BLaER1 (cell line): ENCODE results near the gene LRP3.

ENCODE experiments used
- H3K27ac ChIP-seq: shearing (Covaris generic); formaldehyde crosslinking; 2 replicates; pipeline ENCODE4 v1.8.1; 2022
- H3K27me3 ChIP-seq: shearing (Covaris generic); formaldehyde crosslinking; 2 replicates; pipeline ENCODE4 v1.8.1; 2022
- H3K36me3 ChIP-seq: shearing (Covaris generic); formaldehyde crosslinking; 2 replicates; pipeline ENCODE4 v1.8.1; 2022
- H3K4me1 ChIP-seq: shearing (Covaris generic); formaldehyde crosslinking; 2 replicates; pipeline ENCODE4 v1.8.1; 2022
- H3K4me2 ChIP-seq: shearing (Covaris generic); formaldehyde crosslinking; 2 replicates; pipeline ENCODE4 v1.8.1; 2022
- H3K4me3 ChIP-seq: shearing (Covaris generic); formaldehyde crosslinking; 2 replicates; pipeline ENCODE4 v1.8.1; 2022
- H3K9ac ChIP-seq: shearing (Covaris generic); formaldehyde crosslinking; 2 replicates; pipeline ENCODE4 v1.8.1; 2022
- H3K9me3 ChIP-seq: shearing (Covaris generic); formaldehyde crosslinking; 2 replicates; pipeline ENCODE4 v1.8.1; 2022
- H4K20me1 ChIP-seq: shearing (Covaris generic); formaldehyde crosslinking; 2 replicates; pipeline ENCODE4 v1.8.1; 2022
- Cebpa-rat ChIP-seq: shearing (Covaris generic); IDR thresholded peaks from 2 replicates; pipeline ENCODE4 v1.8.1; 2022

Gene LRP3

GRCh38 chr19:33234092-33234491, 40.0 kb downstream of the LRP3 start:
- no peak overlapping the region for H3K4me3 ChIP-seq
- no peak overlapping the region for H3K27ac ChIP-seq
- H3K9me3 ChIP-seq: peaks cover 2% of the 10 kb centered on the region
- H4K20me1 ChIP-seq: no peaks in the 10 kb centered on the region
- H3K9ac ChIP-seq: no peak overlapping the region
- no peaks in the 10 kb centered on the region for H3K36me3 ChIP-seq
- TF ChIP-seq Cebpa-rat: no peak
- peaks cover 3% of the 10 kb centered on the region; the same call in 1 of the 2 replicates for H3K4me1 ChIP-seq
- no peak overlapping the region for H3K4me2 ChIP-seq
- H3K27me3 ChIP-seq: no peaks in the 10 kb centered on the region

- Histone ChIP-seq H3K9ac (no peak overlapping the region), H3K36me3 (no peaks in the 10 kb centered on the region), H3K27ac (no peak overlapping the region), H3K9me3 (no peaks in the 10 kb centered on the region), H3K27me3 (no peaks in the 10 kb centered on the region), H3K4me1 (peaks cover 9% of the 10 kb centered on the region; the same call in 1 of the 2 replicates), H3K4me2 (no peak overlapping the region), H3K4me3 (no peak overlapping the region), H4K20me1 (no peaks in the 10 kb centered on the region)
- no peak for TF ChIP-seq Cebpa-rat
These were observed 40.6 kb downstream of the LRP3 start for GRCh38 chr19:33234736-33235135.

DNA sequence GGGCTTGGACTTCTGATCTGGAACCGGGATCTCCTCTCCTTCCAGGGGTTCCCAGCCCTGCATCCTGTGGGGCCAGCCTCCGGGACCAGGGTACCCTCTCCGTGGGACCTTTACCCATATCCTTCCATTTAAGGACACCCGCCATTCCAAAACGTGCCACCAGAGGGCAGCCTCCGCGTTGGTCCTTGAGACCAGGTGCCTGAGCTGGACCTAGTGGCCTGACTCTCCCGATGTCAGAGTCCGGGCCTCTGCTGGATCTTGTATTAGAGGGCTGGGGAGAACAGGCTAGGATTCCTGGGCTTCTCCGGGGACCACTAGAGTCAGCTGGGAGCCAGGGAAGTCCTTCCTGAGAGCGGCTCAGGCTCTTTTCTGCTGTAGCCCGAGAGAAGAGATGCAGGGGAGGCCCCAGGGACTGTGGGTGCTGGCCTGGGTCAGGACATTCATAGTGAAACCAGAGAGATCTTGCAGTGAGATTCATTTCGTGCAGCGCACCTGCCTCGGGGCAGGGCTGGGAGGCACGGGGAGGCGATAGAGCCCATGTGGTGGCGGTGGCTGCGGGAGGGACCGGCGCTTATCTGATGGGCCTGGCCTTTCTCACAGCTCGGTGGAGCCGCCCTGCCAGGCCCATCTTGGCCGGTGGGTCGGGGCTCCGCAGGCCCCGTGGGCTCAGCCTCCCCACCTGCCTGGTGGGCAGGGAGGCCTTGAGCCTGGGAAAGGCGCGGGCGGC, 41.3 kb downstream of the LRP3 start:
- Histone ChIP-seq H3K27ac (no peak overlapping the region), H3K27me3 (no peaks in the 10 kb centered on the region), H3K4me2 (no peak overlapping the region), H3K4me3 (no peak overlapping the region), H3K36me3 (no peaks in the 10 kb centered on the region), H3K4me1 (peaks cover 9% of the 10 kb centered on the region; the same call in 1 of the 2 replicates), H4K20me1 (no peaks in the 10 kb centered on the region), H3K9ac (no peak overlapping the region), H3K9me3 (no peaks in the 10 kb centered on the region)
- TF ChIP-seq Cebpa-rat: no peak

- H3K4me3 ChIP-seq: no peak overlapping the region
- H3K9ac ChIP-seq: no peak overlapping the region
- no peak overlapping the region for H3K27ac ChIP-seq
- peaks cover 9% of the 10 kb centered on the region; the same call in 1 of the 2 replicates for H3K4me1 ChIP-seq
- H3K27me3 ChIP-seq: no peaks in the 10 kb centered on the region
- H3K4me2 ChIP-seq: no peak overlapping the region
- no peaks in the 10 kb centered on the region for H4K20me1 ChIP-seq
- H3K9me3 ChIP-seq: no peaks in the 10 kb centered on the region
- no peaks in the 10 kb centered on the region for H3K36me3 ChIP-seq
- no peak for TF ChIP-seq Cebpa-rat
These were observed 41.8 kb downstream of the LRP3 start for GRCh38 chr19:33235996-33236350.

DNA sequence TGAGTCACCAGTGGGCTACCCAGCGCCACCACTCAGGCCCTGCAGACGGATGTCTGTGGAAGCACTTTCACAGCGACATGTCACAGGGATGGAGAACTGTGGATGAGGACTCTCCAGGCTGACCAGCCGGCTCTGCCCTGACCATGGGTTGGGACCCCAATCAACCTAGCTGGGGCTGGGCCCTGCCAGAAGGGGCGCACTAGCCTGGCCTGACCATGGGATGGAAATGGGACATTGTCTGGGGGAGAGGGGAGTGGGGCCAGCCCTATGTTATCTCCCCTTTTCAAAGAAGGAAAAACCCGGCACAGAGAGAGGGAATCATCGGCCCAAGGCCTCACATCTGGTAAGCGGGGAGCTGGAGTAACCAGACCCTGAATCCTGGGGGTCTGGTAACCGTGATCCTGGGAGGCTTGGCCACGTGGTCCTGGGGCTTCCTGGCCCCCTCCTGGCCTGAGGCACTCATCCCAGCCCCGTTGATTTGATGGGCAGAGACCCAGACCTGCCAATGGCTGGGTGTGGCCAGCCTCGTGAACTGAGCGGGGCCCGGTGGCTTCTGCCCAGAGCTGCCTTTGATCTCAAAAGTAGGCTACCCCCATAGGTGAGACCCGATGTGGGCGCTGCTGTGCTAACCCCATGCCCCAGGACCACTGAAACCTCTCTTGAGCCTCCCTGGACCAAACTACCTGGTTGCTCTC, 42.7 kb downstream of the LRP3 start:
- peaks cover 9% of the 10 kb centered on the region; the same call in 1 of the 2 replicates for H3K4me1 ChIP-seq
- H3K4me2 ChIP-seq: no peak overlapping the region
- no peaks in the 10 kb centered on the region for H4K20me1 ChIP-seq
- TF ChIP-seq Cebpa-rat: no peak
- no peaks in the 10 kb centered on the region for H3K9me3 ChIP-seq
- no peak overlapping the region for H3K9ac ChIP-seq
- no peaks in the 10 kb centered on the region for H3K27me3 ChIP-seq
- H3K27ac ChIP-seq: no peak overlapping the region
- no peak overlapping the region for H3K4me3 ChIP-seq
- H3K36me3 ChIP-seq: no peaks in the 10 kb centered on the region

GRCh38 chr19:33238481-33239149, 44.5 kb downstream of the LRP3 start:
- Histone ChIP-seq H4K20me1 (no peaks in the 10 kb centered on the region), H3K27me3 (no peaks in the 10 kb centered on the region)
- TF ChIP-seq Cebpa-rat: no peak

GRCh38 chr19:33239223-33239975, 45.3 kb downstream of the LRP3 start:
- Histone ChIP-seq H4K20me1 (no peaks in the 10 kb centered on the region), H3K9me3 (no peaks in the 10 kb centered on the region), H3K4me3 (no peak overlapping the region), H3K27me3 (no peaks in the 10 kb centered on the region), H3K4me1 (peaks cover 9% of the 10 kb centered on the region; the same call in 1 of the 2 replicates), H3K4me2 (no peak overlapping the region), H3K36me3 (no peaks in the 10 kb centered on the region), H3K27ac (no peak overlapping the region), H3K9ac (no peak overlapping the region)
- TF ChIP-seq Cebpa-rat: no peak

More at GRCh38 chr19:33238481-33239149, 44.5 kb downstream of the LRP3 start:
- Histone ChIP-seq H3K9me3 (no peaks in the 10 kb centered on the region), H3K36me3 (no peaks in the 10 kb centered on the region), H3K27ac (no peak overlapping the region), H3K4me3 (no peak overlapping the region), H3K4me1 (peaks cover 9% of the 10 kb centered on the region; the same call in 1 of the 2 replicates), H3K9ac (no peak overlapping the region), H3K4me2 (no peak overlapping the region)

DNA sequence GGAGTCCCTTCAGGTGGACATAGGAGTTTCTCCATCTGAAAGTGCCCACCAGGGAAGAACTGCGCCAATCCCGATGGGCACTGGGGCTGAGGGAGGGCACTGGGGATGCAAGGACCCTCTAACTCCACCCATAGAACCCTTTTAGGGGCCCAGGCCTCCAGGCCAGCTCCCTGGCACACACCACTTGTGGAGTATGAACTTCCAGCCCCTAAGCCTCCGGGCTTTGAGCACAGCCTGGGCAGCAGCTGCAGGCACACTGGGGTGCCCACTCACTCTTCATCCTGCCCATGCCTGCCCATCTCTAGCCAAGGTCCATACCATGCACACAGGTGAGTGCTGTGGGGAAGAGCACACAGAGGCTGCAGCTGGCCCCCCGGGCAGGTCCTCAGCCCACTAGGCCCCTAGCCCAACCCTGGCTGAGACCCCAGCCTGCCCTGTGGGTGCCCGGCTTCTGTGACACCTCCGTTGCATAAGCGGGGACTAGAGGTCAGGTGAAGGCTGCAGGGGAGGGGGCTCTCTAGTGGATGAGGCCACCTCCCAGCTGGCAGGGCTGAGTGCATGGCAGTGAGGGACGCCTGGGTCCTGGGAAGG, 46.1 kb downstream of the LRP3 start:
- Histone ChIP-seq H3K27me3 (no peaks in the 10 kb centered on the region), H3K4me3 (no peak overlapping the region), H3K9me3 (no peaks in the 10 kb centered on the region), H4K20me1 (no peaks in the 10 kb centered on the region), H3K36me3 (no peaks in the 10 kb centered on the region), H3K4me2 (no peak overlapping the region), H3K9ac (no peak overlapping the region), H3K4me1 (peaks cover 9% of the 10 kb centered on the region; the same call in 1 of the 2 replicates), H3K27ac (no peak overlapping the region)
- TF ChIP-seq Cebpa-rat: no peak

GRCh38 chr19:33241091-33241529, 47.0 kb downstream of the LRP3 start:
- no peak overlapping the region for H3K27ac ChIP-seq
- TF ChIP-seq Cebpa-rat: no peak
- 0 out of 2 replicates have a peak overlapping the region, but pooled peaks have one; percentile 41 for H3K9ac ChIP-seq
- no peak overlapping the region for H3K4me3 ChIP-seq
- H3K4me2 ChIP-seq: no peak overlapping the region
- no peaks in the 10 kb centered on the region for H4K20me1 ChIP-seq
- H3K36me3 ChIP-seq: no peaks in the 10 kb centered on the region
- H3K27me3 ChIP-seq: no peaks in the 10 kb centered on the region
- H3K9me3 ChIP-seq: peaks cover 5% of the 10 kb centered on the region
- H3K4me1 ChIP-seq: peaks cover 9% of the 10 kb centered on the region; the same call in 1 of the 2 replicates
